ENCODE measurements around the gene SET.

GRCh38 chr9:128707446-128707845 lies 18.4 kb downstream of the SET start:
- TF ChIP-seq POLR2A (IDR thresholded peaks at IDR 0.05) (no peak), CTCF (IDR thresholded peaks at IDR 0.05) (no peak)
